CD4-positive, alpha-beta T cell treated with Interleukin-10 for 1 hour (primary cell): ENCODE measurements around the gene MYO10.

Experiments
- DNase-seq: peaks from one replicate; pipeline ENCODE4 v3.0.0-alpha.2; 2020

The MYO10 gene

GRCh38 chr5:16913187-16914107 is 22.6 kb downstream of the MYO10 start:
- no peak for DNase-seq

GRCh38 chr5:16912080-16912479 is 24.0 kb downstream of the MYO10 start:
- no peak for DNase-seq

- DNase-seq = no peak
Measured at GRCh38 chr5:16909464-16909863, 26.6 kb downstream of the MYO10 start.

- no peak for DNase-seq
Measured at GRCh38 chr5:16907270-16907669, 28.8 kb downstream of the MYO10 start.

GRCh38 chr5:16906255-16906654 is 29.8 kb downstream of the MYO10 start:
- DNase-seq = no peak

- no peak for DNase-seq
Measured at GRCh38 chr5:16903480-16904300, 32.4 kb downstream of the MYO10 start.

- no peak for DNase-seq
Measured at GRCh38 chr5:16902846-16903245, 33.2 kb downstream of the MYO10 start.

GRCh38 chr5:16901021-16901644 is 35.0 kb downstream of the MYO10 start:
- no peak for DNase-seq

- DNase-seq = no peak
Measured at GRCh38 chr5:16899171-16899570, 36.9 kb downstream of the MYO10 start.

- no peak for DNase-seq
Measured at GRCh38 chr5:16897800-16898199, 38.3 kb downstream of the MYO10 start.

GRCh38 chr5:16897284-16897704 is 38.8 kb downstream of the MYO10 start:
- DNase-seq = no peak

- DNase-seq = no peak
Measured at GRCh38 chr5:16896767-16897166, 39.3 kb downstream of the MYO10 start.

- DNase-seq = no peak
Measured at GRCh38 chr5:16894236-16895057, 41.6 kb downstream of the MYO10 start.

GRCh38 chr5:16891033-16891432 is 45.1 kb downstream of the MYO10 start:
- DNase-seq = no peak

- DNase-seq = no peak
Measured at GRCh38 chr5:16889972-16890519, 46.0 kb downstream of the MYO10 start.

- DNase-seq = no peak
Measured at GRCh38 chr5:16889203-16889971, 46.7 kb downstream of the MYO10 start.

- DNase-seq = no peak
Measured at GRCh38 chr5:16888694-16889124, 47.4 kb downstream of the MYO10 start.

GRCh38 chr5:16886793-16887345 is 49.2 kb downstream of the MYO10 start:
- no peak for DNase-seq

GRCh38 chr5:16886366-16886736 is 49.7 kb downstream of the MYO10 start:
- no peak for DNase-seq

- no peak for DNase-seq
Measured at GRCh38 chr5:16885635-16886365, 50.3 kb downstream of the MYO10 start.
